Stimulated activated CD8-positive, alpha-beta memory T cell treated with anti-CD3 and anti-CD28 coated beads, Interleukin-4, amount 100 ng/mL, for 4 hours (primary cell): ENCODE results near the gene CCDC51.
"Not testable (repeated sequence)": the region's sequence is repeated elsewhere in the genome, so short reads cannot be mapped to it uniquely, and the experiment has no call there.

Experiments used
- DNase-seq, 2 donors: peaks; one replicate each; pipeline ENCODE4 v3.0.0-alpha.2; 2020; ENCODE audit warnings: low read depth in 2 of 2, low spot score in 1 of 2

The CCDC51 gene, protein sequence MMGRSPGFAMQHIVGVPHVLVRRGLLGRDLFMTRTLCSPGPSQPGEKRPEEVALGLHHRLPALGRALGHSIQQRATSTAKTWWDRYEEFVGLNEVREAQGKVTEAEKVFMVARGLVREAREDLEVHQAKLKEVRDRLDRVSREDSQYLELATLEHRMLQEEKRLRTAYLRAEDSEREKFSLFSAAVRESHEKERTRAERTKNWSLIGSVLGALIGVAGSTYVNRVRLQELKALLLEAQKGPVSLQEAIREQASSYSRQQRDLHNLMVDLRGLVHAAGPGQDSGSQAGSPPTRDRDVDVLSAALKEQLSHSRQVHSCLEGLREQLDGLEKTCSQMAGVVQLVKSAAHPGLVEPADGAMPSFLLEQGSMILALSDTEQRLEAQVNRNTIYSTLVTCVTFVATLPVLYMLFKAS

DNA sequence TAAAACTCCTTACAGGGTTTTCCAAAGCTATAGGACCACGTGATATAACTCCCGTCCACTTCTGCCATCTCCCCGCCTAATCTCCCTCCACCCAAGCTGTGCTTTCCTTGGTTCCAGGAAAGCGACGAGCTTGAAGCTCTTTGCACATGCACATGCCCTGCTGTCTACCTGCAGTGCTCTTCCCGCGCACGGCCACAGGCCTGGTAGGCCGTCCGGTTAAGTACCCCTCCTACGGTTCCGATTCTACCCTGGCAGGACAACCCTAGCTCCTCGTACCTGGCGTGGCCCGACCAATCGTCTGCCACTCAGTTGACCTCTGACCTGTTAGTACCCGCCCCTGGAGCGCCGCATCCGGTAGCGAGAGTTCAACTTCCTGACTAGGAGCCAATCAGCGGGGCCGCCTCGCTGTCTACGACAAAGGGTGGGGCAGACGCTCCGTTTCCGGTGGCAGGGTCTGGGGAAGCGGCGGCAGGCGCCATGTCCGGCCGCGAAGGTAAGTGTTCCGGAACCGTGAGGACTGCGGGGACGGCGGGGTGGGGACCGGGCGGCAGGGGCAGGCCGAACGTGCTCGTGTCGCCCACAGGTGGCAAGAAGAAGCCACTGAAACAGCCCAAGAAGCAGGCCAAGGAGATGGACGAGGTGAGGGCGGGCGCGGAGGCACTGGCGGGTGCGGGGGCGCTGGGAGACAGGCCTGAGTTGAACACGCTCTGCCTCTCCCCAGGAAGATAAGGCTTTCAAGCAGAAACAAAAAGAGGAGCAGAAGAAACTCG lies at the start of gene CCDC51, which contains the start of gene TMA7:
Gene CCDC51 (minus strand): TSS at position 300 of the 770 bp plus-strand sequence. CDS start 4,991 bp downstream, outside the sequence.
Gene TMA7 (plus strand): TSS at position 438 of the 770 bp plus-strand sequence. CDS start 40 bp downstream, at position 478.
- peak; percentile 97 for DNase-seq

DNA sequence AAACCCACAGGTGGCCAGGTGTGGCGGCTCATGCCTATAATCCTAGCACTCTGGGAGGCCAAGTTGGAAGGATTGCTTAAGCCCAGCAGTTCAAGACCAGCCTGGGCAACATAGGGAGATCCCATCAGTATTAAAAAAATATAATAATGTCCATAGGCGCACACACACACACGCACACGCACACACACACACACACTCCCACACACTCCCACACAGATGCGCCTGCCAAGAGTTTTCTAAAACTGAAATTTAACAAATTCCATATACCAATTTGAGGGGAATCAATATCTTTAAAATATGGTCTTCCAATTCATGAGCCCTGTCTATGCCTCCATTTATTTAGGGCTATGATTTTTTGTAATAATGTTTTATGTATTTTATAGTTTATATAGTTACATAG lies 47.0 kb upstream of the CCDC51 start:
- no peak for DNase-seq

DNA sequence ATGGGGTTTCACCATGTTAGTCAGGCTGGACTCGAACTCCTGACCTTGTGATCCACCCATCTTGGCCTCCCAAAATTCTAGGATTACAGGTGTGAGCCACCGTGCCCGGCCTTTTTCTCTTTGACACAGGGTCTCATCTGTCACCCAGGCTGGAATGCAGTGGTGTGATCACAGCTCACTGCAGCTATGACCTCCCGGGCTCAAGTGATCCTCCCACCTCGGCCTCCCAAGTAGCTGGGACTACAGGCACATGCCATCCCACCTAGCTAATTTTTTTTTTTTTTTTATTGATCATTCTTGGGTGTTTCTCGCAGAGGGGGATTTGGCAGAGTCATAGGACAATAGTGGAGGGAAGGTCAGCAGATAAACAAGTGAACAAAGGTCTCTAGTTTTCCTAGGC lies 42.9 kb upstream of the CCDC51 start:
- not testable (repeated sequence) for DNase-seq

DNA sequence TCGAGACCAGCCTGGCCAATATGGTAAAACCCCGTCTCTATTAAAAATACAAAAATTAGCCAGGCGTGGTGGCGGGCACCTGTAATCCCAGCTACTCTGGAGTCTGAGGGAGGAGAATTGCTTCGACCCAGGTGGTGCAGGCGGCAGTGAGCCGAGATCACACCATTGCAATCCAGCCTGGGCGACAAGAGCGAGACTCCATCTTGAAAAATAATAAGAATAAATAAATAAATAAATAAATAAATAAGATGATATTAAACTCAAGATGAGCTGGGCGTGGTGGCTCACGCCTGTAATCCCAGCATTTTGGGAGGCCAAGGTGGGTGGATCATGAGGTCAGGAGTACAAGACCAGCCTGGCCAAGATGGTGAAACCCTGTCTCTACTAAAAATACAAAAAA lies 41.0 kb upstream of the CCDC51 start:
- not testable (repeated sequence) for DNase-seq

DNA sequence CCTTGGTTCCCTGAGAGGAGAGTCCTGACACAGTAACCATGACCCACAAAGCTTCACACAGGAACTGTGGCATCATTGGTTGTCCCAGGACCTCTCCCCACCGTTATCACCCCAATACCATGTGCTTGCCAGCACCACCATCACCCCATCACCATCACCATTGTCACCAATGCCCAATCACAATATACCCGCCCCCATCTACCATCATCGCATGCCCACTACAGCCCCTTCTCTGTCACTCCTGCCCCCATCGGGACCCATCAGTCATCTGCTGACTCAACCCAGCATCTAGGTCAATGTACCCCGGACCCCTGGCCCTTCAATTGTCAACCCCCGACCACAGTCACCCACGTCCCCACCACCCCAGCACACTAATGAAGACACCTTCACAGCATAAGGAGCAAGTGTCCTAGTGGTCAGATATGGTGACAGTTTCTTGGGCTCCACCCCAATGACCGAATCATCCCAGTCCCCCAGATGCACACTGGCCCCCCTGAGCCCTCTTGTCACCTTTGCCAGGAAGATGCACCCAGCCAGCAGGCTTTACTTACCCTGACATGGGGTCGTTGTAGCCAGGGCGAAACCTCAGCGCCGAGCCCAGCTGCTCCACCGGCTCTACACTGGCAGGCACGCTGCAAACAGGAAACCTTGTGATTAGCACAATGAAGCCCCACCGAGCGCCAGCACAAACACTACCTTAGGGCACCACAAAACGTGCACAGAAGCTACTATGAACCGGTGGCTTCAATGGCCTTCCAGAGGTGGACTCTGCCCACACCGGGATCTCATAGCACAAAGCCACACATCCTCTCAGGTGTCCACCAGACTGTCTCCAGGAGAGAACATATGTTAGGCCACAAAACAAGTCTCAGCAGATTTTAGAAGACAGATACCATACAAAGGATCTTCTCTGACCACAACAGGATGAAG lies 39.0 kb upstream of the CCDC51 start:
- no peak for DNase-seq

DNA sequence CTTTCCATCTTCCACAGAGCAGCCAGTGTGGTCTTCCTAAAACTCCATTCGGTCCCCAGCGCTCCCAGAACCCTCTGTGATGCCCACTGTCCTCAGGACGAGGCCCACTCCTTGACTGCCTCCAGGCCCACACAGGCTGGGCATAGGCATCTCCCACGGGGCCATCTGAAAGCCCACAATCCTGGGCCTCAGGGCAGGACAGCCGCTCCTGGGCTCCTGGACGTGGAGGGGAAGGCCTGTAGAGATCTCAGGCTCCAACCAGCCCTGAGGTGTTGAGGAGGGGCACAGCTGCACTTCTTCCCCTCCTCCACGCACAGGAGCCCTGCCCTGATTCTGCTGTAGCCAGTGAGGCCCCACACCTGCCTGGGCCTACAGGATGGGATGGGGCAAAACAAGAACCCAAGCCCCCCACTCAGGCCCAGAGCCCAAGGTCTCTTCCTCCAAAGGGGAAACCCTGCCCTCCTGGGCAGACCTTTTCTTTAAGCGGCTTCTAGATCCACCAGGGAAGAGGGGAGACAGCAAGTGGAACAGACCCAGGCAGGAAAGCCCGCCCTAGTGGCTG lies 38.1 kb upstream of the CCDC51 start:
- no peak for DNase-seq

DNA sequence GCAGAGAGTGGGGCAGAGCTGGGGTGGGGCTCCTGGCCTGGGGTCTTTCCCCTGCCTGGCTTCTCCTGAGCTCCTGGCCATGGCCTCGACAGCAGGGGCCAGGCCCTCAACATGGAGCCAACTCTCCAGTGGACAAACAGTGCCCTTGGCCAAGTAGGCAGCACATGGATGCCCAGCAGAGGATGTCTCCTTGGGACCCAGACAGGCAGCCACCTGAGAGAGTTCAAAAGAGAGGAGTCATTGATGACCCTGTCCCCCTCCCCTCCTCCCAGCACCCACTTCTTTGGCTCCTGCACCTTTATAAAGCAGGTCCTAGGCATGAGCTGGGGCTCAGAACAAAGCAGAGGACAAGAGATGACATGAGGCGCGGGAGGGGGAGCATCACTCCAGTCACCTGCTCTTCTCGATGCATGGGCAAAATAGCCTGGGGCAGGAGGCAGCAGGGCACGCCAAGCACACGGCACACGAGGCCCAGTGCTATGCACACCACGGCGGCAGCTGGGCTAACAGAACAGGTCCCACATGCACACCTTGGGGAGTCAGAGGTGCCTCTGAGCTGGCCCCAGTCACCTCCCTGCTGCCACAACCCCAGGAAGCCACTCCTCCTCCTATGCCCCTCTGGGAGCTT lies 36.6 kb upstream of the CCDC51 start:
- DNase-seq = no peak

DNA sequence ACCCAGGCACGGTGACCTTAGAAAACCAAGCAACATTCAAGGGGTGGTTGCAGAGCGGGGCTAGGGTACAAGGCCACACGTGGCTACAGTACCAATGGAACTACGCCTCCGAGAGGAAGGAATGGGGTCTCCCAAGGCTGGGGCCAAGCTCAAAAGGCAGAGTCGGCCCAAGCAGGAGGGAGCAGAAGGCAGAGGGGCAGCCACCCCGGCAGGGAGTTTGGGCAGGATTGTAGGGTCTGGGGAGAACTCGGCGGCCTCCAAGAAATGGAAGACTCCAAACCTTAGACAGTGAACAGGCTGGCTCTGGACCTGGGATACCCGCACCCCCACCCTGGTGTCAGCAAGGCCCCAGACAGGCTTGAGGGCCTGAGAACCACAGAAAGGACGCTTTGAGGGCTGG lies 35.3 kb upstream of the CCDC51 start:
- no peak for DNase-seq

DNA sequence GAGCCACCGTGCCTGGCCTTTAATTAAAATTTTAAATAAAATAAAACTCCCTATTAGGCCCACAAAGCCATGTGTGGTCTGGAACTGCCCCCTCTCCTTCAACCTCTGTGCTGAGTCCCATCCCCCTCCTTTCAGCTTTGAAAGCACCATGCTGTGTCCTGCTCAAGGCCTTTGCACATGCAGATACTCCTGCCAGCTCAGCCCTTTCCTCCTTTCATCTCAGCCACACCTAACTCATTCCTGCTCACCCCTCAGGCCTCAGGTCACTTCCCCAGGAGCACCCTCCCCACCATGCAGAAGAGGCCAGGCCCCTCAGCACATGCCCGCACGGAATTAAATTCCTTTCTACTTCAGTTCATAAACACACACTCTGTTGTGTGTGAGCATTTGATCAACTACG lies 34.7 kb upstream of the CCDC51 start:
- DNase-seq = no peak

DNA sequence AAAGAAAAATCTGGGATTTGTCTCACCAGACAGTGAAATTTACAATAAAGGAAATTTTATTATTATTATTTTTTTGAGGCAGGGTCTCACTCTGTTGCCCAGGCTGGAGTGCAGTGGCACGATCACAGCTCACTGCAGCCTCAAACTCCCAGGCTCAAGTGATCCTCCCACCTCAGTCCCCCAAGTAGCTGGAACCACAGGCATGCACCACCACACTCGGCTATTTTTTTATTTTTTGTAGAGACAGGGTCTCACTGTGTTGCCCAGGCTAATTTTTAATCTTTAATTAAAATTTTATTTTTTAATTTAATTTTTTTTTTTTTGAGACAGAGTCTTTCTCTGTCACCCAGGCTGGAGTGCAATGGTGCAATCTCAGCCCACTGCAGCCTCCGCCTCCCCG lies 34.1 kb upstream of the CCDC51 start:
- not testable (repeated sequence) for DNase-seq

DNA sequence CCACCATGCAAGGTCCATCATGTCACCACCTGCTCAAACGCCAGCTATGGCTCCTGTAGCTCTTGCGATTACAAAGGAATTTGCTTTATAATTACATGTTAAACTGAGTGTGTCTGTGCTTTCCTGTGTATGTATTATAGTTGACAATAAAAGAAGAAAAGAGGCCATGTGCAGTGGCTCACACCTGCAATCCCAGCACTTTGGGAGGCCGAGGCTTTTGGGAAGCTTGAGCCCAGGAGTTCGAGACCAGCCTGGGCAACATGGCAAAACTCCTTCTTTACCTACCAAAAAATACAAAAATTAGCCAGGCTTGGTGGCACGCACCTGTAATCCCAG lies 33.7 kb upstream of the CCDC51 start:
- DNase-seq = no peak

DNA sequence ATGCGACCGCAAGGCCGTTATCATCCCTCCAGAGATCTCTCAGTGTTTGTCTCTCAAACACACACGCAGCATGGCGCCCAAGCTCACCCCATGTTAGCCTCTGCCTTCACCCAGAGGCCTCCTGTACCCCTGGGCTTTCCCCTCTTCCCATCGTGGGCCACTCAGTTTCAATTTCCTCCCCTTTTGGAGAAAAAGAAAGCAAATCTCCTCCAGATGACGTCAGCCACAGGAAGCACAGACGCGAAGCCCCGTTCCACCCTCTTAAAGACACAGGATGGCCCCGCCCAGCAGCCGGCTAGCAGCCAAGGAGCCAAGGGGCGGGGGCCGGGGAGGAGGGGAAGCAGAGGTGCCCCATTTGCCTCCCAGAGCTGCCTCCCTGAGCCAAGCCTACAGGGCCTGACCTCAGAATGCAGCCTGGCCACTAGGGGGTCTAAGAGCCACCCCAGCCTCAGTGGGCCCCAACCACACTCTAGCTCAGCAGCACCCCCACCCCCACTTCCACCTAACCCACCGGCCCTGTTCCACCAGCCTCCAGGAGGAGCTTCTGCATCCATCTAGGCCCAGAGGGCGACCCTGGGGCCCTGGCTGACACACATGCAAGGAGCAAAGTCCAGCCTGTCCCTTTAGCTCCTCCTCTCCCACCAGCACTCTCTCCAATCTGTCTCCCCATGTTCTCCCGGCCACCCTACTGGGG lies 33.2 kb upstream of the CCDC51 start:
- DNase-seq = peak; percentile 88

DNA sequence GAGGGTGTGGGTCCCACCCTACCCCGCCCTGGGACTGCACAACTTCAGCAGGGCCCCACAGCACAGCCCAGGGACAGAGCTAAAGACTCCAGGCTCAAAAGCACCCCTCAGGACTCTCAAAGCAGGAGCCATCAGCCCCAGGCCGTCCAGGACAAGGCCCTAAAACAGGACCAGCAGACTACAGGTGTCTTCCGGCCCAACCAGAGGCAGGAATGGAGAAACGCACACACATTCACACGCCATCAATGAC lies 32.7 kb upstream of the CCDC51 start:
- DNase-seq = no peak

DNA sequence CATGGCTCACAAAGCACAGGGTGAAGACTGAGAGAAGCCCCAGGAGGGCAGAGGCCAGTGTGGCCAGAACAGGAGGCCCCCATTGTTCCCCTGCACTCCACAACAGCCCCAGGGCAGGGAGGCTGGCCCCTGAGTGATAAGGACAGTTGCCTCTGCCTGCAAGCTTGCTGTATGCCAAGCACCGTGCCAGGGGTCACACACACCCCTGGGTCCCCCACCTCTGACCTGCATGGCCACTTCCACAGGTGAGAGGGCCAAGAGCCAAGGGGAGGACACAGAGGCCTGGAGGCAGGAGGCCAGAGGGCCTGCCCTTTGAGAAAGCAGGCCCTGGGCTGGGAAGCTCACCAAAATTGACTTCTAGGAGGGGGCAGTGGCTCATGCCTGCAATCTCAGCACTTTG lies 30.4 kb upstream of the CCDC51 start:
- no peak for DNase-seq

DNA sequence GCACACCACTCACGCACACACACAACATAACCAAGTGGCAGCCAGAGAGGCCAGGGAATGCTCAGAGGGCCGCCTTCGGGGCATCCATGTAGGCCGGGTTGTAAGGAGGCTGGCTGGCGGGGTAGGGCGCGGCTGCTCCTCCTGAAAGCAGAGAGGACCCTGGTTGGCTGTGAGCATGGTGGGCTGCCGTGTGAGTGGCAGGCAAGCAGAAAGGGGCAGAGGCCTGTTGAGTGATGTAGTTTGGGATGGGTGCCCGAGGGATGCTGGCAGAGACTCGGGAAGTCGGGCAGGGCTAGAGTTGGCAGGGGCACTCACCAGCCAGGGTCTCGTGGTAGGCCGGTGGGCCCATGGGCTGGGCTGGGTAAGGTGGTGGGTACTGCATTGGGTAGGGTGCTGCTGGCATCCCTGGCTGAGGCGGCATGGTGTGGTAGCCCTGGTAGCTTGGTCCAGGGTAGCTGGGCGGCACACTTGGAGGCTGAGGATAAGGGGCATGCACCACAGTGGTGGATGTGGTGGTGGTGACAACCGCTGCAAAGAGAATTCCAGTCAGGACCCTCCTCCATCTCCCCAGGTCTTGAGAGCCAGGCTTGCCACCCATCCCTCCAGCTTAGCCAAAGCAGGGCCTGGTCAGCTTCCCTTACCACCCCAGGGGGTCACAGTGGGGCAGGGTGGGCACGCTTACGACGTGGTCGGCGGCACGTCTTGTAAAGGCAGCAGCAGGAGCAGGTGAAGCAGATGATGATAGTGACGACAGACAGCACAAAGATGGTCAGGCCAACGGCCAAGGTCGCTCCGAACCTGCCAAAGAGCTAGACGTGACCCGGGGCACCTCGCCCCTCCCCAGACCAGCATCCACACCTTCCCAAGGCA lies 29.4 kb upstream of the CCDC51 start:
- DNase-seq = no peak

DNA sequence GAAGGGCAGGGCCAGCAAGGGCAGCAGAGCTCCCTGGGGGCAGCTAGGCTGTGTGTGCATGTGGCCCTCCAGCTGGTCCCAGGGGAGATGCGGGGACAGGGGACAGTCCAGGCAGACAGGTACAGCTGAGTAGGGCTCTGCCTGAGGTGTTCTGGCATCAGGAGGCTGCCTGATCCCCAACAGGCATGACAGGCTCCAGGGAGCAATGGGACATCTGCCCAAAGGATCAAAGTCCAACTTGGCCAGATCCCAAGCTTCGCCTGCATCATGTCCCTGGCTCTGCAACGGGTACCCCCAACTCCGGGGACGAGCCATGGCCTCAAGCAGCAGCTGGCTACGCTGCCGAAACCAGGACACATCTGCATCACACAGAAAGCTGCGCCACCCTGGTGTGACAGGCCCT lies 28.4 kb upstream of the CCDC51 start:
- DNase-seq = no peak

DNA sequence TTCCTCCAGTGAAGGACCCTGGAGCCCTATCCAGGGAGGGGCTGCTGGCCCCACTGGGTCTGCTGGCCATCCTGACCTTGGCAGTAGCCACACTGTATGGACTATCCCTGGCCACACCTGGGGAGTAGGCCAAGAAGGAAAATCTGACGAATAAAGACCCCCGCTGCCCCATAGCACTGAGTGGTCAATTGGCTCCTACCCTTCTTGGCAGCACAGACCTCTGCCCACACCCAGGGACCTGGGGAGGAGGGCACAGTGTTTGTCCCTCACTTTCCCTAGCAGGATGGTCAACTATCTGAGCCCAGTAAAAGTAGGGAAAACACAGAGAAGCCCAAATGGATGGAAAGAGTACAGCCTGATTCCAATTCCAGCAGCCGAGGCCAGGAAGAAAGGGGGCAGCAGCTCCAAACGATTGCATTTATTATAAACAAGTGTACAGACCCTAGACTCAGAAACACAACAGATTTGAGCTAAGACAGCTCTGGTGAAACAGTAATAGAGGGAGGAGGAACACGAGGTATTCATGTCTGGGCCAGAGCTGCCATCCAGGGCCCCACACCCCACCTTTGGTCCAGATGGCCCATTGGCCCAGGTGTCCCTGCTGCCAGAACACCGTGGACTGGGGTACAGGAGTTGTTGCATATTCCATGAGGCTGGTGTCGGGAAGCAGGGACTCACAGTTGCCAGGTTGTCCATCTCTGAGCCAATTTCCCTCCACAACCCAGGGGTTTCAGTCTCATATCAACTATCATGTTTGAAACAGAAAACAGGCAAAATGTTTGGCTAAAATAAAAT lies 27.8 kb upstream of the CCDC51 start:
- DNase-seq = no peak

DNA sequence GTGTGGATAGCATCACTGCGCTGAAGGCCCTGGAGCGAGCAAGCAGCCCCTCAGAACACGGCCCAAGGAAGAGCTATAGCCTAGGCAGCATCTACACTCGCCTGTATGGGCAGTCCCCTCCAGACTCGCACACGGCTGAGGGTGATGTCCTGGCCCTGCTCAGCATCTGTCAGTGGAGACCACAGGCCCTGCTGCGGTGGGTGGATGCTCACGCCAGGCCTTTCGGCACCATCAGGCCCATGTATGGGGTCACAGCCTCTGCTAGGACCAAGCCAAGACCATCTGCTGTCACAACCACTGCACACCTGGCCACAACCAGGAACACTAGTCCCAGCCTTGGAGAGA lies 27.2 kb upstream of the CCDC51 start:
- DNase-seq = no peak
